ENCODE data around the gene OVOL2.

OVOL2 gene

GRCh38 chr20:18072532-18072931 is 14.8 kb upstream of the OVOL2 start:
- TF ChIP-seq REST (IDR thresholded peaks at IDR 0.05; ENCODE audit: insufficient replicate concordance, low read depth) (no peak), CTCF (IDR thresholded peaks at IDR 0.05; ENCODE audit: insufficient read depth, low read length) (no peak), SPI1 (IDR thresholded peaks at IDR 0.05; ENCODE audit: borderline replicate concordance, low read depth) (no peak), POLR2AphosphoS5 (IDR thresholded peaks at IDR 0.05; ENCODE audit: low read depth) (no peak), GABPA (IDR thresholded peaks at IDR 0.05; ENCODE audit: low read depth) (no peak)
- Histone ChIP-seq H3K27me3 (ENCODE audit: insufficient read depth, poor library complexity, severe bottlenecking) (no peaks in the 10 kb centered on the region), H3K4me3 (replicated peaks; ENCODE audit: insufficient read depth, low read length) (no peak overlapping the region), H3K27ac (replicated peaks) (no peak overlapping the region)
- DNase-seq (ENCODE audit: low read depth in 1 of 2, low spot score in 1 of 2) = no peak

DNA sequence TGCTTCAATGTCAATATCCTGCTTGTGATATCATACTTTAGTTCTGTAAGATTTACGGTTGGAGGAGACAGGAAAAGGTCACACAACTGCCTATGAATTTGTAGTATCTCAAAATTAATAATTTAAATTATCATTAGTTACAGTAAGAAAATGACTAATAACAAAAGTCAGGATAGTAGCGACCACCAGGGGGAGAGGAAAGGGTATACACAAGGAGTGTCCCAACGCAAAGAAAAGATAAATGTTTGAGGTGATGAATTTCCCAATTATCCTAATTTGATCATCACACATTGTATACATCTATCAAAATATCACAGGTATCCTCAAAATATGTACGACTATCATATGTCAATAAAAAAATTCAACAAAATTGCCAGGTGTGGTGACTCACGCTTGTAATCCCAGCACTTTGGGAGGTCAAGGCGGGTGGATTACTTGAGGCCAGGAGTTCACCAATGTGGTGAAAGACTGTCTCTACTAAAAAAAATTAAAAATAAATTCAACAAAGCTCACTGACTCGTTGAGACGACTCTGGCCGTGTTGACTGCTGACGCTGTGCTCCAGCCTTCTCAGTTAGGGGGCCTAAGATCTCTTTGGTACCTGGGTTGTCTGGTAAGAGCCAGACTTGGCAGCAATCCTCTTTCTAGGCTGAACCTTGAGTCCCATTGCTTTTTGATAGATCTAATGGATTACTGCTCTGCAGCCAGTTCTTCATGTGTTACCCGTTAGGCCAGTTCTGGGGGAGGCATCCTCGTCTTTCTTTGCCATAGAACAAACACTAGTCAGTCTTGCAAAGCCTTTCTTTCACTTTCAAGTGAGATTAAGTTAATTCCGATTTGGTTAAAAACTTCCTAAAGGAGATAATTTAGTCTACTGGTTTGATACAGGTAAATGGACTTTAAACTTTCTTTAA is 9.0 kb upstream of the OVOL2 start:
- H3K27ac ChIP-seq (replicated peaks) = no peak overlapping the region
- no peak overlapping the region for H3K4me3 ChIP-seq (replicated peaks; ENCODE audit: insufficient read depth, low read length)
- H3K27me3 ChIP-seq (ENCODE audit: insufficient read depth, poor library complexity, severe bottlenecking) = no peaks in the 10 kb centered on the region
- no peak for DNase-seq (ENCODE audit: low read depth in 1 of 2, low spot score in 1 of 2)
- TF ChIP-seq REST (IDR thresholded peaks at IDR 0.05; ENCODE audit: insufficient replicate concordance, low read depth) (no peak), GABPA (IDR thresholded peaks at IDR 0.05; ENCODE audit: low read depth) (no peak), POLR2AphosphoS5 (IDR thresholded peaks at IDR 0.05; ENCODE audit: low read depth) (no peak), CTCF (IDR thresholded peaks at IDR 0.05; ENCODE audit: insufficient read depth, low read length) (no peak), SPI1 (IDR thresholded peaks at IDR 0.05; ENCODE audit: borderline replicate concordance, low read depth) (no peak)

- Histone ChIP-seq H3K4me3 (replicated peaks; ENCODE audit: insufficient read depth, low read length) (no peak overlapping the region), H3K27ac (replicated peaks) (no peak overlapping the region), H3K27me3 (ENCODE audit: insufficient read depth, poor library complexity, severe bottlenecking) (peaks cover 23% of the 10 kb centered on the region)
- no peak for DNase-seq (ENCODE audit: low read depth in 1 of 2, low spot score in 1 of 2)
- TF ChIP-seq SPI1 (IDR thresholded peaks at IDR 0.05; ENCODE audit: borderline replicate concordance, low read depth) = no peak
- no peak for TF ChIP-seq GABPA (IDR thresholded peaks at IDR 0.05; ENCODE audit: low read depth)
- no peak for TF ChIP-seq REST (IDR thresholded peaks at IDR 0.05; ENCODE audit: insufficient replicate concordance, low read depth)
- TF ChIP-seq CTCF (IDR thresholded peaks at IDR 0.05; ENCODE audit: insufficient read depth, low read length) = no peak
- no peak for TF ChIP-seq POLR2AphosphoS5 (IDR thresholded peaks at IDR 0.05; ENCODE audit: low read depth)
Observed at GRCh38 chr20:18063676-18064075, 6.0 kb upstream of the OVOL2 start.
